Endothelial cell of umbilical vein (primary cell): Measurements from ENCODE around the gene SETD3. TPM values are rescaled to one million over a fixed set of nuclear protein-coding genes. Genes with fewer than 3 reads are reported as not detected.
A peak's percentile ranks its signal among the peaks of the same experiment; 100 is the strongest.

Experiments used
- BruUV-seq: library from RNA; stranded (reverse); fragments of 400-500 nt; replicated peaks from 2 replicates; lab custom pipeline; 2021; lab: Mats Ljungman, UMichigan
- CTCF ChIA-PET: fragments of 300-600, 350-600 bp; sonication (Branson Sonifier 250); formaldehyde crosslinking; loops from one replicate; lab custom pipeline; 2021; ENCODE audit warnings: antibody characterized with exemption, inconsistent platforms; lab: Charles Lee
- POLR2A ChIA-PET: fragments of 300-600, 350-600 bp; sonication (Branson Sonifier 250); formaldehyde crosslinking; loops from one replicate; lab custom pipeline; 2021; ENCODE audit warnings: antibody characterized with exemption, inconsistent platforms; lab: Charles Lee
- DNase-seq: peaks from one replicate; pipeline ENCODE4 v3.0.0-alpha.2; 2011; ENCODE audit warnings: low read depth, low spot score
- FAIRE-seq: peaks from 2 replicates; lab custom pipeline; 2011; peaks lifted over from hg19 to GRCh38; lab: Jason Lieb, UNC
- H2AFZ ChIP-seq: 2 replicates; pipeline ENCODE4 v1.6.0; 2012; ENCODE audit warnings: low read depth, low read length, control low read depth, inconsistent platforms
- H3K27ac ChIP-seq: 2 replicates; pipeline ENCODE4 v1.5.1; 2011; ENCODE audit warnings: low read depth, mild to moderate bottlenecking, control low read depth, low read length, moderate library complexity; ENCODE audit not compliant: insufficient read depth
- H3K27me3 ChIP-seq, 2 experiments: 2 replicates each; pipeline versions ENCODE4 v1.6.0 to v1.6.1; 2011; ENCODE audit warnings: low read length in 2 of 2, mixed read lengths in 1 of 2; ENCODE audit not compliant: control insufficient read depth in 2 of 2, insufficient read depth in 2 of 2
- H3K36me3 ChIP-seq, 2 experiments: 2 replicates in 1 of 2; 3 replicates in 1 of 2; pipeline ENCODE4 v1.5.1; 2011; ENCODE audit warnings: low read length in 2 of 2, mild to moderate bottlenecking in 1 of 2, moderate library complexity in 1 of 2; ENCODE audit not compliant: control insufficient read depth in 2 of 2, insufficient read depth in 2 of 2; ENCODE audit errors: extremely low read depth in 1 of 2
- H3K4me1 ChIP-seq: 3 replicates; pipeline ENCODE4 v1.5.1; 2011; ENCODE audit warnings: mild to moderate bottlenecking, low read length; ENCODE audit not compliant: control insufficient read depth, insufficient read depth; ENCODE audit errors: extremely low read depth
- H3K4me2 ChIP-seq: 2 replicates; pipeline ENCODE4 v1.6.1; 2011; ENCODE audit warnings: low read length, control low read depth, mixed read lengths; ENCODE audit not compliant: insufficient read depth
- H3K4me3 ChIP-seq, 3 experiments: fragments of 200-600 bp in 1 of 3; sonication (generic), shearing (Covaris generic) in 1 of 3; replicated peaks in 1 of 3; 2 replicates each; pipeline ENCODE4 v1.5.1; 2011 to 2016; ENCODE audit warnings: control low read depth in 3 of 3, low read length in 3 of 3, mild to moderate bottlenecking in 2 of 3, inconsistent platforms in 1 of 3, low read depth in 1 of 3, moderate library complexity in 1 of 3; ENCODE audit not compliant: insufficient read depth in 1 of 3
- H3K79me2 ChIP-seq: 2 replicates; pipeline ENCODE4 v1.6.0; 2012; ENCODE audit warnings: low read length, inconsistent platforms; ENCODE audit not compliant: control insufficient read depth, insufficient read depth
- H3K9ac ChIP-seq: replicated peaks from 2 replicates; pipeline ENCODE3; 2011; ENCODE audit warnings: low read length, control low read depth; ENCODE audit not compliant: insufficient read depth; ENCODE audit errors: extremely low read depth
- H3K9me1 ChIP-seq: replicated peaks from 3 replicates; pipeline ENCODE4 v1.6.0; 2011; ENCODE audit warnings: mild to moderate bottlenecking, low read length; ENCODE audit not compliant: control insufficient read depth, insufficient read depth; ENCODE audit errors: extremely low read depth
- H3K9me3 ChIP-seq: replicated peaks from 2 replicates; pipeline ENCODE4 v1.5.1; 2012; ENCODE audit warnings: low read length, inconsistent platforms; ENCODE audit not compliant: control insufficient read depth, insufficient read depth
- H4K20me1 ChIP-seq: replicated peaks from 2 replicates; pipeline ENCODE3; 2011; ENCODE audit warnings: mild to moderate bottlenecking, low read length; ENCODE audit not compliant: control insufficient read depth, insufficient read depth; ENCODE audit errors: extremely low read depth
- FOS ChIP-seq: IDR thresholded peaks from 2 replicates; pipeline ENCODE4 v1.6.1; 2011; ENCODE audit warnings: mild to moderate bottlenecking, low read length, moderate library complexity, borderline replicate concordance; ENCODE audit not compliant: insufficient read depth
- JUN ChIP-seq: IDR thresholded peaks from 2 replicates; pipeline ENCODE4 v1.6.1; 2011; ENCODE audit warnings: borderline replicate concordance, low read depth; ENCODE audit not compliant: insufficient read length, insufficient read depth
- MYC ChIP-seq: IDR thresholded peaks from one replicate; pipeline ENCODE4 v1.6.1; 2011; ENCODE audit warnings: mild to moderate bottlenecking, low read depth, low read length
- POLR2AphosphoS5 ChIP-seq: IDR thresholded peaks from 2 replicates; pipeline ENCODE4 v1.6.1; 2012; ENCODE audit warnings: low read depth, mild to moderate bottlenecking, control low read depth, low read length, moderate library complexity; ENCODE audit not compliant: insufficient read depth
- dilution Hi-C: fragments of 300-500 bp; cut with MboI; formaldehyde crosslinking; loops from one replicate; pipeline ENCODE4 v1.15.0; 2019; ENCODE audit warnings: low sequenced_read_pairs; ENCODE audit not compliant: extremely low pct_ligation_motif_present
- intact Hi-C: fragments of 100-400 bp; cut with micrococcal nuclease; formaldehyde crosslinking; loops from one replicate; pipeline ENCODE4 v1.10.0; 2022
- polyA plus RNA-seq, 4 experiments: library from polyadenylated mRNA; depleted of rRNA in 3 of 4; stranded (reverse) in 3 of 4; unstranded in 1 of 4; fragments of >200 nt; gene quantifications; 2 replicates each; pipeline versions ENCODE4 v1.2.1 to v1.2.3, GENCODE V29; 2011 to 2012; ENCODE audit warnings: missing spikeins in 1 of 4
- total RNA-seq: library from RNA; stranded (reverse); gene quantifications from 2 replicates; pipeline ENCODE4 v1.2.3, GENCODE V29; 2021

SETD3 gene
- total and polyA plus RNA-seq, 2 donors (not counting 3 experiments of a cell fraction or from before 2014, with no cell fraction given): 18.1 to 53.1 TPM

GRCh38 chr14:99468836-99469592 lies 11.6 kb downstream of the SETD3 start:
- TF ChIP-seq FOS (peak; percentile 25), POLR2AphosphoS5 (no peak)
- Histone ChIP-seq H4K20me1 (no peaks in the 10 kb centered on the region), H3K9ac (no peak overlapping the region), H3K27ac (peak overlapping the region; percentile 40), H3K27me3 (no peaks in the 10 kb centered on the region), H2AFZ (no peak overlapping the region), H3K4me2 (peak overlapping the region; percentile 33), H3K36me3 (peaks cover 2% of the 10 kb centered on the region in 2 experiments), H3K79me2 (peaks cover 75% of the 10 kb centered on the region), H3K4me1 (peaks cover 22% of the 10 kb centered on the region), H3K9me3 (no peaks in the 10 kb centered on the region), H3K4me3 (no peak overlapping the region), H3K9me1 (no peaks in the 10 kb centered on the region)
- dilution Hi-C loops: no loop called here
- ChIA-PET CTCF (interaction anchor here (1.0 to 1.1 kb wide), 2 partner anchors 54 to 80 kb away, joined by 3 to 4 read pairs; no protein-coding TSS in a partner anchor), POLR2A (interaction anchor here (1.4 kb wide), 1 partner anchor 12 kb away, joined by 4 read pairs; the partner anchor contains the start of gene SETD3)
- FAIRE-seq (peak; percentile 80), DNase-seq (peak; percentile 74)
- no TSS peak for BruUV-seq
- intact Hi-C loops: no loop called here

DNA sequence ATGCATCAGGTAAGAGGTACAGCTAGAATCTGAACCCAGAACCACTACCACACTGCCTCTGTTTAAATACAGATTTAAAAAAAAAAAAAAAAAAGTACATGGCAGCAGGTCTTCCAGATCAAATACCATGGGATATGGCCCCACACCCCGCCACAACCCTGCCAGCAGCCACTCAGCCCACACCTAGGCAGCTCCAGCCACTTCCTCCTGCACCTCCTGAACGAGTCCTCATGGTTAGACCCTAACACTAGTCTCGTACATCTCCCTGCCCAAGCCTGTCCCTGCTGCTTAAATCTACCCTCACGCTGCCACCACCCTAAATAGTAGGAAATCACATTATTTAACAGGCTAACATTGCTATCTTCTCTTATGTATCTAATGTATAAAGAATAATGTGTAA lies 12.6 kb downstream of the SETD3 start:
- H4K20me1 ChIP-seq: no peaks in the 10 kb centered on the region

More for the DNA sequence above, 12.6 kb downstream of the SETD3 start:
- no peak overlapping the region for H3K27ac ChIP-seq
- BruUV-seq: no TSS peak
- peaks cover 22% of the 10 kb centered on the region for H3K4me1 ChIP-seq
- no peak overlapping the region for H3K4me2 ChIP-seq
- H3K27me3 ChIP-seq: no peaks in the 10 kb centered on the region
- FAIRE-seq (no peak), DNase-seq (no peak)
- TF ChIP-seq MYC: no peak
- TF ChIP-seq JUN: no peak
- H3K9me1 ChIP-seq: no peaks in the 10 kb centered on the region
- dilution Hi-C loops: no loop called here
- H3K9me3 ChIP-seq: no peaks in the 10 kb centered on the region
- POLR2A ChIA-PET: no interaction called here
- CTCF ChIA-PET: interaction anchor here (1.0 kb wide), 1 partner anchor 13 kb away, joined by 3 read pairs; no protein-coding TSS in a partner anchor
- H3K4me3 ChIP-seq: no peak overlapping the region
- H2AFZ ChIP-seq: no peak overlapping the region
- intact Hi-C loops: no loop called here
- peaks cover 2 to 6% of the 10 kb centered on the region in 2 experiments for H3K36me3 ChIP-seq
- peaks cover 66% of the 10 kb centered on the region for H3K79me2 ChIP-seq
- H3K9ac ChIP-seq: no peak overlapping the region
